ENCODE results near the gene NCAN.

The NCAN gene

GRCh38 chr19:19205416-19206410, 6.0 kb upstream of the NCAN start:
- Histone ChIP-seq H3K36me3 (ENCODE audit: insufficient read depth, low read length) (peaks cover 6% of the 10 kb centered on the region), H3K4me3 (no peak overlapping the region)

GRCh38 chr19:19206938-19207337, 4.8 kb upstream of the NCAN start:
- TF ChIP-seq POLR2AphosphoS5 (IDR thresholded peaks at IDR 0.05; ENCODE audit: borderline replicate concordance, low read depth, low read length) = no peak
- TF ChIP-seq EZH2 (IDR thresholded peaks at IDR 0.05) = no peak
- TF ChIP-seq FOXP2 (optimal IDR thresholded peaks at IDR 0.05; ENCODE audit: control extremely low read depth, extremely low read length, insufficient read depth) = no peak

More at GRCh38 chr19:19205416-19206410, 6.0 kb upstream of the NCAN start:
- H3K9ac ChIP-seq (ENCODE audit: insufficient read length) = no peak overlapping the region
- TF ChIP-seq EZH2 (IDR thresholded peaks at IDR 0.05) = no peak
- TF ChIP-seq FOXP2 (optimal IDR thresholded peaks at IDR 0.05; ENCODE audit: control extremely low read depth, extremely low read length, insufficient read depth) = no peak
- TF ChIP-seq POLR2AphosphoS5 (IDR thresholded peaks at IDR 0.05; ENCODE audit: borderline replicate concordance, low read depth, low read length) = no peak
- DNase-seq (ENCODE audit: low read depth, low spot score) = no peak
- no peaks in the 10 kb centered on the region for H3K9me3 ChIP-seq (ENCODE audit: low read depth, low read length)
- no peak overlapping the region for H3K27ac ChIP-seq

GRCh38 chr19:19207637-19208572, 3.9 kb upstream of the NCAN start:
- no peak overlapping the region for H3K9ac ChIP-seq (ENCODE audit: insufficient read length)
- no peak overlapping the region for H3K27ac ChIP-seq
- TF ChIP-seq EZH2 (IDR thresholded peaks at IDR 0.05) (no peak), POLR2AphosphoS5 (IDR thresholded peaks at IDR 0.05; ENCODE audit: borderline replicate concordance, low read depth, low read length) (no peak)
- no peak overlapping the region for H3K4me3 ChIP-seq
- no peak for DNase-seq (ENCODE audit: low read depth, low spot score)
- H3K9me3 ChIP-seq (ENCODE audit: low read depth, low read length) = no peaks in the 10 kb centered on the region
- H3K36me3 ChIP-seq (ENCODE audit: insufficient read depth, low read length) = no peaks in the 10 kb centered on the region

More at GRCh38 chr19:19206938-19207337, 4.8 kb upstream of the NCAN start:
- Histone ChIP-seq H3K36me3 (ENCODE audit: insufficient read depth, low read length) (no peaks in the 10 kb centered on the region; the same call in 1 of the 2 replicates), H3K27ac (no peak overlapping the region), H3K9me3 (ENCODE audit: low read depth, low read length) (no peaks in the 10 kb centered on the region), H3K9ac (ENCODE audit: insufficient read length) (no peak overlapping the region), H3K4me3 (no peak overlapping the region)
- DNase-seq (ENCODE audit: low read depth, low spot score) = no peak

GRCh38 chr19:19209372-19209771, 2.4 kb upstream of the NCAN start:
- no peaks in the 10 kb centered on the region for H3K36me3 ChIP-seq (ENCODE audit: insufficient read depth, low read length)
- no peak for DNase-seq (ENCODE audit: low read depth, low spot score)
- H3K9ac ChIP-seq (ENCODE audit: insufficient read length) = no peak overlapping the region
- H3K9me3 ChIP-seq (ENCODE audit: low read depth, low read length) = no peaks in the 10 kb centered on the region
- H3K27ac ChIP-seq = no peak overlapping the region
- no peak overlapping the region for H3K4me3 ChIP-seq
- TF ChIP-seq POLR2AphosphoS5 (IDR thresholded peaks at IDR 0.05; ENCODE audit: borderline replicate concordance, low read depth, low read length) (no peak), FOXP2 (optimal IDR thresholded peaks at IDR 0.05; ENCODE audit: control extremely low read depth, extremely low read length, insufficient read depth) (no peak), EZH2 (IDR thresholded peaks at IDR 0.05) (no peak)

GRCh38 chr19:19212916-19213315, 1.2 kb downstream of the NCAN start:
- no peak overlapping the region for H3K9ac ChIP-seq (ENCODE audit: insufficient read length)
- no peak overlapping the region for H3K4me3 ChIP-seq
- TF ChIP-seq POLR2AphosphoS5 (IDR thresholded peaks at IDR 0.05; ENCODE audit: borderline replicate concordance, low read depth, low read length) (no peak), EZH2 (IDR thresholded peaks at IDR 0.05) (no peak), FOXP2 (optimal IDR thresholded peaks at IDR 0.05; ENCODE audit: control extremely low read depth, extremely low read length, insufficient read depth) (no peak)
- no peak overlapping the region for H3K27ac ChIP-seq
- no peaks in the 10 kb centered on the region for H3K9me3 ChIP-seq (ENCODE audit: low read depth, low read length)
- no peak for DNase-seq (ENCODE audit: low read depth, low spot score)
- H3K36me3 ChIP-seq (ENCODE audit: insufficient read depth, low read length) = no peaks in the 10 kb centered on the region

- H3K27ac ChIP-seq = no peak overlapping the region
- peak overlapping the region; percentile 55 for H3K4me3 ChIP-seq
- no peak for DNase-seq (ENCODE audit: low read depth, low spot score)
- H3K9ac ChIP-seq (ENCODE audit: insufficient read length) = no peak overlapping the region
- H3K9me3 ChIP-seq (ENCODE audit: low read depth, low read length) = no peaks in the 10 kb centered on the region
- TF ChIP-seq POLR2AphosphoS5 (IDR thresholded peaks at IDR 0.05; ENCODE audit: borderline replicate concordance, low read depth, low read length) (no peak), EZH2 (IDR thresholded peaks at IDR 0.05) (no peak), FOXP2 (optimal IDR thresholded peaks at IDR 0.05; ENCODE audit: control extremely low read depth, extremely low read length, insufficient read depth) (no peak)
- H3K36me3 ChIP-seq (ENCODE audit: insufficient read depth, low read length) = no peaks in the 10 kb centered on the region
Observed at GRCh38 chr19:19213426-19214158, 1.8 kb downstream of the NCAN start.

GRCh38 chr19:19214159-19214490, 2.4 kb downstream of the NCAN start:
- no peak overlapping the region for H3K27ac ChIP-seq
- TF ChIP-seq EZH2 (IDR thresholded peaks at IDR 0.05) = no peak
- no peak for TF ChIP-seq POLR2AphosphoS5 (IDR thresholded peaks at IDR 0.05; ENCODE audit: borderline replicate concordance, low read depth, low read length)
- TF ChIP-seq FOXP2 (optimal IDR thresholded peaks at IDR 0.05; ENCODE audit: control extremely low read depth, extremely low read length, insufficient read depth) = no peak
- peak overlapping the region; percentile 55 for H3K4me3 ChIP-seq
- DNase-seq (ENCODE audit: low read depth, low spot score) = no peak
- no peaks in the 10 kb centered on the region for H3K9me3 ChIP-seq (ENCODE audit: low read depth, low read length)
- no peak overlapping the region for H3K9ac ChIP-seq (ENCODE audit: insufficient read length)
- no peaks in the 10 kb centered on the region for H3K36me3 ChIP-seq (ENCODE audit: insufficient read depth, low read length)

Data from SK-N-MC (cell line).